ENCODE measurements around the gene BTAF1. TPM values are rescaled to one million over a fixed set of nuclear protein-coding genes. Genes with fewer than 3 reads are reported as not detected.

Gene BTAF1
- total and polyA plus RNA-seq, 10 of the 15 experiments (the other 5 are each of a cell fraction or from before 2014, with no cell fraction given): 11.8 to 157 (median 55.5) TPM

DNA sequence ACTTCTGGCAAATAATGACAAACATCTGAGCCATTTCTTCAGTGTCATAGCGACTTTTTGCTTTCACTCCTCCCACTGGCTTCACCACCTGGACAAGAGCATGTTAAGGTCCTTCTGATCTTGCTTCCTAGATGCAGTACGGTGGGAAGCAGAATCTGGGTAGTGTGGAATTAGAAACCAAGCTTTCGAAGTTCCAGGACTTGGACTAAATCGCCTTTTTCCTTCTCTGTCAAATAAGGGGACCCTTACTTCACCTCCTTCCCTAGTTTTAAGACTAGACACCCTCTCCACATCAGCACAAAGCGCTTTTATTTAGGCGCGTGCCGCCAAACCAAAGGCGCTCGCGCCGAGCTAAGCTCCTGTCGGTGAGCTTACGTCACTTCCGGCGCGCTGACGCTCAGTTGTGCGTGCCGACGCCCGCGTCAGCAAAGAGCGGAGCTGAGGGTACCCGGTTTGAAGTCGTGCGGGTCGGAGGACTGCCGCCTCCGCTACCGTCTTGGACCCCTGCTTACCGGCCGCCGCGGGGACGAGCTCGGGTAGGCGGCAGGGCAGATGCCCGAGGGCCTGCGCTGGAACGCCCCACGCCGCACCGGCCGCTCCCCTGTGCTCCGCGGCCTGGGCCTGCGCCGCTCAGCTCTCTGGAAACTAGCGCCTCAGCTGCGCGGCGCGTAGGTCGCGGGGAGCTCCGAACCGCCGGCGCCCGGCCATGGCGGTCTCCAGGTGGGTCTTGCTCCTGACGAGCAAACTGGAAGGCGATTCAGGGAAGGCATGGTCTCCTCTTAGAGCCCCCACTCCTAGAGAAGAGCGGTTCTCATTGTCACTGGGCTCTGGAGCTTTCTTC is at the start of gene BTAF1 (continued):
- TF ChIP-seq ZNF687 (IDR thresholded peaks at IDR 0.05): peak; percentile 99
- TF ChIP-seq, protein P1, sequence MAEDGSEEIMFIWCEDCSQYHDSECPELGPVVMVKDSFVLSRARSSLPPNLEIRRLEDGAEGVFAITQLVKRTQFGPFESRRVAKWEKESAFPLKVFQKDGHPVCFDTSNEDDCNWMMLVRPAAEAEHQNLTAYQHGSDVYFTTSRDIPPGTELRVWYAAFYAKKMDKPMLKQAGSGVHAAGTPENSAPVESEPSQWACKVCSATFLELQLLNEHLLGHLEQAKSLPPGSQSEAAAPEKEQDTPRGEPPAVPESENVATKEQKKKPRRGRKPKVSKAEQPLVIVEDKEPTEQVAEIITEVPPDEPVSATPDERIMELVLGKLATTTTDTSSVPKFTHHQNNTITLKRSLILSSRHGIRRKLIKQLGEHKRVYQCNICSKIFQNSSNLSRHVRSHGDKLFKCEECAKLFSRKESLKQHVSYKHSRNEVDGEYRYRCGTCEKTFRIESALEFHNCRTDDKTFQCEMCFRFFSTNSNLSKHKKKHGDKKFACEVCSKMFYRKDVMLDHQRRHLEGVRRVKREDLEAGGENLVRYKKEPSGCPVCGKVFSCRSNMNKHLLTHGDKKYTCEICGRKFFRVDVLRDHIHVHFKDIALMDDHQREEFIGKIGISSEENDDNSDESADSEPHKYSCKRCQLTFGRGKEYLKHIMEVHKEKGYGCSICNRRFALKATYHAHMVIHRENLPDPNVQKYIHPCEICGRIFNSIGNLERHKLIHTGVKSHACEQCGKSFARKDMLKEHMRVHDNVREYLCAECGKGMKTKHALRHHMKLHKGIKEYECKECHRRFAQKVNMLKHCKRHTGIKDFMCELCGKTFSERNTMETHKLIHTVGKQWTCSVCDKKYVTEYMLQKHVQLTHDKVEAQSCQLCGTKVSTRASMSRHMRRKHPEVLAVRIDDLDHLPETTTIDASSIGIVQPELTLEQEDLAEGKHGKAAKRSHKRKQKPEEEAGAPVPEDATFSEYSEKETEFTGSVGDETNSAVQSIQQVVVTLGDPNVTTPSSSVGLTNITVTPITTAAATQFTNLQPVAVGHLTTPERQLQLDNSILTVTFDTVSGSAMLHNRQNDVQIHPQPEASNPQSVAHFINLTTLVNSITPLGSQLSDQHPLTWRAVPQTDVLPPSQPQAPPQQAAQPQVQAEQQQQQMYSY (CRISPR knock-in tag; IDR thresholded peaks at IDR 0.05): no peak
- TF ChIP-seq FOXK2 (IDR thresholded peaks at IDR 0.05): no peak
- TF ChIP-seq ESRRA (IDR thresholded peaks at IDR 0.05; ENCODE audit: low read length): 0 out of 2 replicates have a peak, but pooled peaks have one; percentile 51
- TF ChIP-seq NR2F1 (conservative IDR thresholded peaks at IDR 0.05): peak; percentile 42; the same call in 1 of the 2 replicates
- TF ChIP-seq SREBF2 (IDR thresholded peaks at IDR 0.05; ENCODE audit: low read length): no peak
- no peak for TF ChIP-seq ZNF384 (IDR thresholded peaks at IDR 0.05; ENCODE audit: borderline replicate concordance, low read depth, low read length)
- TF ChIP-seq CBFB (IDR thresholded peaks at IDR 0.05; ENCODE audit: low read depth): 0 out of 2 replicates have a peak, but pooled peaks have one; percentile 62
- no peak for TF ChIP-seq NFYB (IDR thresholded peaks at IDR 0.05; ENCODE audit: insufficient read depth, low read depth, low read length)
- TF ChIP-seq, protein P2, sequence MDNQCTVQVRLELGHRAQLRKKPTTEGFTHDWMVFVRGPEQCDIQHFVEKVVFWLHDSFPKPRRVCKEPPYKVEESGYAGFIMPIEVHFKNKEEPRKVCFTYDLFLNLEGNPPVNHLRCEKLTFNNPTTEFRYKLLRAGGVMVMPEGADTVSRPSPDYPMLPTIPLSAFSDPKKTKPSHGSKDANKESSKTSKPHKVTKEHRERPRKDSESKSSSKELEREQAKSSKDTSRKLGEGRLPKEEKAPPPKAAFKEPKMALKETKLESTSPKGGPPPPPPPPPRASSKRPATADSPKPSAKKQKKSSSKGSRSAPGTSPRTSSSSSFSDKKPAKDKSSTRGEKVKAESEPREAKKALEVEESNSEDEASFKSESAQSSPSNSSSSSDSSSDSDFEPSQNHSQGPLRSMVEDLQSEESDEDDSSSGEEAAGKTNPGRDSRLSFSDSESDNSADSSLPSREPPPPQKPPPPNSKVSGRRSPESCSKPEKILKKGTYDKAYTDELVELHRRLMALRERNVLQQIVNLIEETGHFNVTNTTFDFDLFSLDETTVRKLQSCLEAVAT (IDR thresholded peaks at IDR 0.05): peak; percentile 85
- TF ChIP-seq RAD51 (IDR thresholded peaks at IDR 0.05): peak; percentile 46; the same call in 1 of the 2 replicates
- TF ChIP-seq, protein P3, sequence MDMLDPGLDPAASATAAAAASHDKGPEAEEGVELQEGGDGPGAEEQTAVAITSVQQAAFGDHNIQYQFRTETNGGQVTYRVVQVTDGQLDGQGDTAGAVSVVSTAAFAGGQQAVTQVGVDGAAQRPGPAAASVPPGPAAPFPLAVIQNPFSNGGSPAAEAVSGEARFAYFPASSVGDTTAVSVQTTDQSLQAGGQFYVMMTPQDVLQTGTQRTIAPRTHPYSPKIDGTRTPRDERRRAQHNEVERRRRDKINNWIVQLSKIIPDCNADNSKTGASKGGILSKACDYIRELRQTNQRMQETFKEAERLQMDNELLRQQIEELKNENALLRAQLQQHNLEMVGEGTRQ (IDR thresholded peaks at IDR 0.05; ENCODE audit: borderline replicate concordance, low read depth, low read length): no peak; the same call in 1 of the 2 replicates
- TF ChIP-seq POU2F2 (IDR thresholded peaks at IDR 0.05; ENCODE audit: borderline replicate concordance, low read depth, low read length): no peak; the same call in 2 of the 3 replicates
- peak; percentile 20 to 89; a peak in 2 of 3 replicates for TF ChIP-seq EGR1 (IDR thresholded peaks at IDR 0.05; ENCODE audit: borderline replicate concordance in 1 of 2, low read depth in 2 of 2, low read length in 2 of 2)
- TF ChIP-seq HSF1 (IDR thresholded peaks at IDR 0.05; ENCODE audit: low read depth, low read length): no peak

Data from GM12878 (cell line).